ENCODE results near the gene SHPK. TPM values are rescaled to one million over a fixed set of nuclear protein-coding genes. Genes with fewer than 3 reads are reported as not detected.

The SHPK gene
- total and polyA plus RNA-seq, 8 donors, result 4.9 to 29.4 (median 10.8) TPM

- H3K36me3 ChIP-seq, result peaks cover 17 to 68% (median 66%) of the 10 kb centered on the region in 4 donors
- H3K27ac ChIP-seq, result no peak overlapping the region
- intact Hi-C loops (cut with DNase I; ENCODE audit: low total_unique reads), result no loop called here
- H3K9me3 ChIP-seq, result no peaks in the 10 kb centered on the region
- no peak for DNase-seq
- 91 to 96% (median 94%) methylated on average over 13 to 15 of the region's 15 CpGs for WGBS, 5 donors
- TF ChIP-seq, protein P1, sequence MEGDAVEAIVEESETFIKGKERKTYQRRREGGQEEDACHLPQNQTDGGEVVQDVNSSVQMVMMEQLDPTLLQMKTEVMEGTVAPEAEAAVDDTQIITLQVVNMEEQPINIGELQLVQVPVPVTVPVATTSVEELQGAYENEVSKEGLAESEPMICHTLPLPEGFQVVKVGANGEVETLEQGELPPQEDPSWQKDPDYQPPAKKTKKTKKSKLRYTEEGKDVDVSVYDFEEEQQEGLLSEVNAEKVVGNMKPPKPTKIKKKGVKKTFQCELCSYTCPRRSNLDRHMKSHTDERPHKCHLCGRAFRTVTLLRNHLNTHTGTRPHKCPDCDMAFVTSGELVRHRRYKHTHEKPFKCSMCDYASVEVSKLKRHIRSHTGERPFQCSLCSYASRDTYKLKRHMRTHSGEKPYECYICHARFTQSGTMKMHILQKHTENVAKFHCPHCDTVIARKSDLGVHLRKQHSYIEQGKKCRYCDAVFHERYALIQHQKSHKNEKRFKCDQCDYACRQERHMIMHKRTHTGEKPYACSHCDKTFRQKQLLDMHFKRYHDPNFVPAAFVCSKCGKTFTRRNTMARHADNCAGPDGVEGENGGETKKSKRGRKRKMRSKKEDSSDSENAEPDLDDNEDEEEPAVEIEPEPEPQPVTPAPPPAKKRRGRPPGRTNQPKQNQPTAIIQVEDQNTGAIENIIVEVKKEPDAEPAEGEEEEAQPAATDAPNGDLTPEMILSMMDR (IDR thresholded peaks at IDR 0.05), result no peak
- TF ChIP-seq POLR2AphosphoS5 (IDR thresholded peaks at IDR 0.05), result no peak
- TF ChIP-seq POLR2A (IDR thresholded peaks at IDR 0.05), result no peak
- no peak for TF ChIP-seq EP300 (IDR thresholded peaks at IDR 0.05)
- H3K27me3 ChIP-seq, result no peaks in the 10 kb centered on the region
- H3K4me1 ChIP-seq, result no peaks in the 10 kb centered on the region
- H3K4me3 ChIP-seq, result no peak overlapping the region
These were observed 45.3 kb downstream of the SHPK start for GRCh38 chr17:3590768-3591167.

DNA sequence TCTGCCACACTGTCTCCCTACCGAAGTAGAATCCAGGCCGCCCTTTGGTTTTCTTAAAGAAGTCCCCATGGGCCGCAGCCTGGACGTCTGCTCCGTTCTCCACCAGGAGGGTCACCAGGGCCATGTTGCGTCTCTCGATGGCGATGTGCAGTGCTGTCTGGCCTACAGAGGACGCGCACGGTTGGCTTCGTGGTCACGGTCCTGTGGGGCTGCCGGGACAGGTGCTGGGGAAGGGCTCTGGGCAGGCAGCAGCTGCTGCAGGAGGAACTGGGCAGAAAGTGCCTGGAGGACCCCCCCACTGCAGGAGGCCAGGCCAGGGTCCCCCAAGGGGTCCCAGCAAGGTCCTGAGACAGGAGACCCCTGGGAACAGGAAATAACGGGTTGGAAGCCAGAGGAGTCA, 45.8 kb downstream of the SHPK start:
- TF ChIP-seq EP300 (IDR thresholded peaks at IDR 0.05) (no peak), POLR2A (IDR thresholded peaks at IDR 0.05) (no peak), POLR2AphosphoS5 (IDR thresholded peaks at IDR 0.05) (no peak)
- TF ChIP-seq, protein P1 (IDR thresholded peaks at IDR 0.05), result no peak
- intact Hi-C loops (cut with DNase I; ENCODE audit: low total_unique reads), result no loop called here

DNA sequence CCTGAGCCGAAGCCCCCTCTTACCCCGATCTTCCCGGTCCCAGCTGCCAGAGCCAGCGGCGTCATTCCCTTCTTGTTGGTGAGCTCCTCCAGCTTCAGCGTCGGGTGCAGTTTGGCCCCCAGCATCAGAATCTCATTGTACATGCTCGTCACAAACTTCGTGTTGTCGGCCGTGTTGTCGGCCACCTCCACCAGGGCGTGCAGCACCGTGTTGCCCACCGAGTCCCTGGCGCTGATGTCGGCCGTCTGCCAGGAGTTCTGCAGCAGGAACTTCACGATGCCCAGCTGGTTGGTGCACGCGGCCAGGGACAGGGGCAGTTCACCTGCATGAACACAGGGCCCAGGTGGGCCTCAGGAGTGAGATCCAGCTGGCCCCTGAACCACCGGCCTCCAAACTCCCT, 46.3 kb downstream of the SHPK start:
- H3K9me3 ChIP-seq, result no peaks in the 10 kb centered on the region
- no peaks in the 10 kb centered on the region for H3K4me1 ChIP-seq
- DNase-seq, result no peak
- no peak overlapping the region for H3K27ac ChIP-seq
- TF ChIP-seq EP300 (IDR thresholded peaks at IDR 0.05), result no peak
- intact Hi-C loops (cut with DNase I; ENCODE audit: low total_unique reads), result no loop called here
- no peaks in the 10 kb centered on the region for H3K27me3 ChIP-seq
- no peak overlapping the region for H3K4me3 ChIP-seq
- H3K36me3 ChIP-seq, result peaks cover 17 to 76% (median 76%) of the 10 kb centered on the region in 4 donors
- 94 to 97% (median 97%) methylated on average over 21 to 22 of the region's 22 CpGs for WGBS, 5 donors

More for the DNA sequence above, 45.8 kb downstream of the SHPK start:
- 92 to 97% (median 94%) methylated on average over 14 to 15 of the region's 15 CpGs for WGBS, 5 donors
- Histone ChIP-seq H3K4me3 (no peak overlapping the region), H3K9me3 (no peaks in the 10 kb centered on the region), H3K27ac (no peak overlapping the region), H3K36me3 (peaks cover 17 to 73% (median 71%) of the 10 kb centered on the region in 4 donors), H3K4me1 (no peaks in the 10 kb centered on the region), H3K27me3 (no peaks in the 10 kb centered on the region)
- DNase-seq, result no peak

- Histone ChIP-seq H3K36me3 (peaks cover 17 to 87% (median 77%) of the 10 kb centered on the region in 4 donors), H3K27ac (no peak overlapping the region), H3K4me1 (no peaks in the 10 kb centered on the region), H3K27me3 (no peaks in the 10 kb centered on the region), H3K4me3 (no peak overlapping the region), H3K9me3 (no peaks in the 10 kb centered on the region)
- no peak for TF ChIP-seq EP300 (IDR thresholded peaks at IDR 0.05)
- WGBS, 5 donors, result 90 to 97% (median 94%) methylated on average over 8 to 17 of the region's 17 CpGs
- intact Hi-C loops (cut with DNase I; ENCODE audit: low total_unique reads), result no loop called here
- DNase-seq, result no peak
These were observed 50.2 kb downstream of the SHPK start for GRCh38 chr17:3585826-3586225.

- Histone ChIP-seq H3K27ac (no peak overlapping the region), H3K4me1 (no peaks in the 10 kb centered on the region), H3K27me3 (no peaks in the 10 kb centered on the region), H3K4me3 (no peak overlapping the region), H3K9me3 (no peaks in the 10 kb centered on the region), H3K36me3 (peaks cover 15 to 80% (median 78%) of the 10 kb centered on the region in 4 donors)
- no peak for DNase-seq
- WGBS, 5 donors, result 91 to 98% (median 96%) methylated on average over 6 to 9 of the region's 9 CpGs
- intact Hi-C loops (cut with DNase I; ENCODE audit: low total_unique reads), result no loop called here
- TF ChIP-seq EP300 (IDR thresholded peaks at IDR 0.05) (no peak), POLR2A (IDR thresholded peaks at IDR 0.05) (no peak), POLR2AphosphoS5 (IDR thresholded peaks at IDR 0.05) (no peak)
- TF ChIP-seq, protein P1 (IDR thresholded peaks at IDR 0.05), result no peak
These were observed 52.6 kb downstream of the SHPK start for GRCh38 chr17:3583456-3583855.
